GM04504 (cell line): ENCODE measurements around the gene MPRIP.

Experiments used
- DNase-seq: peaks from one replicate; pipeline ENCODE4 v3.0.0-alpha.2; 2012; ENCODE audit warnings: low read depth

Gene MPRIP

GRCh38 chr17:17107891-17108431 is 65.7 kb downstream of the MPRIP start:
- DNase-seq = no peak

DNA sequence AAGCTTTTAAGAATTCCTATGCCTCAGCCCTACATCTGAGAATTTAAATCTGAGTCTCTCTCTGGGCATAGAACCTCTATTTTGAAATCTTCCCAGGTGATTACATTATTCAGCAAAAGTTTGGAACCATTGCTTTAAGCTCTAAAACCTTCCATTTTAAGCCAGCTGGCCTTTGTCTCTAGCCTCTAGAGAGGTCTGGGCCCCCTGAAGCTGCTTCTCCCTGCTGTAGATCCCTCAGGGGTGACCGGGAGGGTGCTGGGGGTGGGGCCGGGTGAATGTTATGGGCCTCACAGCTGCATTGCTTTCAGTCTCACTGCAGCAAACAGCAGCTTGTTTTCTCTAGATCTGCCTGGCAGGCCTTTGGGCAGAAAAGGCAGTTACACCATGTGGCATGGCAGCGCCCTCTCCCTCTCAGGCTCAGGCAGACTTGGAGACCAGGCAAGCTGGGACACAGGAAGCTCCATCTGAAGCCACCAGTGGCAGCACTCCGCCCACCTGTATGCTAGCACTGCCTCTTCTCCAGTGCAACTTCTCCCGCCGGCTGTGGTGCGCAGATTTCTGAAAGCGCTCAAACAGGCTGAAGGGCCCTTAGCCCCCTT is 66.3 kb downstream of the MPRIP start:
- no peak for DNase-seq

- DNase-seq = no peak
Measured at GRCh38 chr17:17109256-17109655, 67.0 kb downstream of the MPRIP start.

DNA sequence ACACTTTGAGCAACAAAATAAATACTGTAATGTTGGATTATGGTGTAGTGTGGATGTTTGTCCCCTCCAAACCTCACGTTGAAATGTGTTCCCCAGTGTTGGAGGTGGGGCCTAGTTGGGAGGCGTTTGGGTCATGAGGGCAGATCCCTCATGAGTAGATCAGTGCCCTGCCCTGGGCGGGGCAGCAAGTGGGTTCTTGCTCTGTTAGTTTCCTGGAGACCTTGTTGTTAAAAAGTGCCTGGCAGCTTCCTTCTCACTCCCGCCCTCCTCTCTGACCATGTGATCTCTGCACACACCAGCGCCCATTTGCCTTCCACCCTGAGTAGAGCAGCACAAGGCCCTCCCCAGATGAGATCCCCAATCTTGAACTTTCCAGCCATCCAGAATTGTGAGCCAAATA is 67.7 kb downstream of the MPRIP start:
- no peak for DNase-seq

GRCh38 chr17:17110520-17110919 is 68.3 kb downstream of the MPRIP start:
- DNase-seq = no peak

DNA sequence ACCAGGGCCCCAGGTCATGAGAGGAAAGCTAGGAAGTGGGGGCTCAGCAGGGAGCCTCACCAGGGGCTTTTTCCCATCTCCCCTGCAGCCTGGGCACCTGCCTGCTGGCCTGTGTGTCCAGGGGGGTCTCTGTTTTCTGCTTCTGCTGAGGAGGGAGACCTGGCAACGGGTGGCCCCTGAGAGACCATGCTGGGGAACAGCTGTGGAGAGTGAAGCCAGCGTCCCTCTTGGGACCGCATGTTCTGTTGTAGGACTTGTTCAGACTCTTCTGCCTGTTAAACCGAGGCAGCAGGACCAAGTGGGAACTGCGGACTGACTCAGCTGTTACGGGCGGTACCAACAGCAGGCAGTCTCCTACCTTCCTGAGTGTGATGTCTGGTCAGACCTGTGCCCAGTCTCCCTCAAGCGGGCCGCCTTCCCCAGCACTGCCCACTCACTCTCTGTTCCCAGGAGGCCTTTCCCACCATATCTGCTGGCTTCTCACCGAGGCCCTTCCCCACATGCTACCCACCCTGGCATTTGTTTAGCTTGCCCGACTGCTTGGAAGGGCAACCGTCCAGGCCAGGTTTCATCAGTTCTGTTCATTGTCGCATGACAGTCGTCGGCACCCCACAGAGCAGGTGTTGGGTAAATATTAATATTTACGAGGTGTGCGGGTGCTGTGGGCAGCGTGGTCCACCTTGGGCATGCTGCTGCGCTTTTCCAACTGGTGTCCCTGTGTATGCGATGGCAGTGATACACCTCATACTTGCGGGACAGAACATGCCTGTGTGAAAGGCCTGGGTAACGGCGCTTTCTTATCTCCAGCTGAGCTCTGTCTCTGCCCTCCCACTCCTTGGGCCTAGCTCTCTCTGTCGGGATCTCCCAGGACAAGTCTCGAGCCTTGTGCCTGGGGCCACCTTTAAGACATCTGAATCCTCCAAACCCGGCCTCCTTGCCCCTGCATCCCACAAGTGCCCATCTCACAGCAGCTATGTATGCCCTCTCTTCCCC is 69.4 kb downstream of the MPRIP start:
- DNase-seq = no peak

DNA sequence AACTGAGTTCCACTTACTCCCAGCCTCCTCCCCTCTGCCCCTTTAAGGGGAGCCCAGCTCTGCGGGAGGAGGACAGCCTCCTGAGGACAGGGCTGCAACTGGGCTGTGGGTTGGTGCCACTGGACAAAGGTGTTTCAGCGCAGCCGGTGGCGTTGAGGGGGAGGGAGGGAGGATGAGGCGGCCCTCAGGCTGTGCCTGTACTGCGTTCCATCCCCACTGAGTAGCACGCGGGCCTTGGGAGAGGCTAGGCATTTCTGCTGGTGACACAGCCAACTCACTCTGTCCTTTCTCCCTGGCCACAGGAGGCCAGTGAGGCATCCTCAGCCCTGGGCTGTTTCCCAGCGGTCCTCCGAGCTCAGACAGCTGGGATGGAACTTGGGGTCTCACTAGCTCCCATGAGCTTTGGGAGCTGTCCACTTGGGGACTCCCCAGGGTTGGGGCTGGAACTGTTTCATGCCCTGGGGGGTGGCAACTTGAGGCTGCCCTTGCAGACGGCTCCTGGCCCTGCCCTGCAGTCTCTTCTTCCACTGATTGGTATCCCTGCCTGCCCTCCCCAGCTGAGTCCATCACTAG is 70.5 kb downstream of the MPRIP start:
- DNase-seq = no peak

DNA sequence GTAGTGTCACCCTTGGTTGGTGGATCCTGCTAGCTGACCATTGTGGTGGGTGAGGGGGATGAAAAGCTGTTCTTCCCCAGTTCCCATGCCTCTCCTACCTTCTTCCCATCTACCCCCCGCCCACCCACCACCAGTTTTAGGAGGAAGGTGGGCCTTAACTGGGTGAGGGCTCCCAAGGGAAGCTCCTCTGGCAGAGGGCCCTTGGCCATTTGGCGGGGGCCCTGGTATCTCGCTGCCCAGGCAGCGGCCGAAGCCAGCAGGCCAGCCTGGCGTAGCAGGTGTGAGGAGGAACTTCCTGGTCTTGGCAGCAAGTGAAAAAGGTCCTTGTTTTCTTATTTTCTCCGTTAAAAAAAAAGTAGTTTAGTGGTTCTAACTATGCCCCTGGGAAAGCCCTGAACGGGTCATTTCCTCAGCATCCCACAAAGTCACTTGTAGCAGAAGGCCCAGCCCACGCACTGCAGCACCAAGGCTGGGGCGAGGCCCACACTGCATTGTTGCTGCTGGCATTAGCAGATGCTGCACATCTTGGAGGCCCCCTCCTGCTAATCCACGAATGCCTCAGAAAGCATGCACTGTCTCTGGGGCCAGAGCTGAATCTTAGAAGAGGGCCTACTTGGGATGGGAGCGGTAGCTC is 72.5 kb downstream of the MPRIP start:
- no peak for DNase-seq

DNA sequence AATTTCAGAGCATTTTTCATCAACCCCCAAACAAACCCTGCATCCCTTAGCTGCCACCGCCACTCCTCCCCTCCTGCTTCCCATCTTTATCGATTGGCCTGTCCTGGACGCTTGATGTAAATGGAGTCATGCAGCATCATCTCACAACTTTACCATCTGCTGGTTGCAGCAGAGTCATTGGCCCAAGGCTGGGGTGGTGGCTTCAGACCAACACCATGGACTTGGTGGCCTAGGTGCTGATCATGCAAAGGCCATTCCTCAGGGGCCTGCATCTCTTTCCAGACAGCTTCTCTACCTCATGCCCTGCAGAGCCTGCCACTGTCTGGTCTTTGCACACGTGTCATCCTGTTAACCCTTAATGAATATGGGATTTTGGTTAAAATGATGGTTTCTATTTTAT is 73.4 kb downstream of the MPRIP start:
- DNase-seq = no peak

- no peak for DNase-seq
Measured at GRCh38 chr17:17116406-17116805, 74.1 kb downstream of the MPRIP start.

DNA sequence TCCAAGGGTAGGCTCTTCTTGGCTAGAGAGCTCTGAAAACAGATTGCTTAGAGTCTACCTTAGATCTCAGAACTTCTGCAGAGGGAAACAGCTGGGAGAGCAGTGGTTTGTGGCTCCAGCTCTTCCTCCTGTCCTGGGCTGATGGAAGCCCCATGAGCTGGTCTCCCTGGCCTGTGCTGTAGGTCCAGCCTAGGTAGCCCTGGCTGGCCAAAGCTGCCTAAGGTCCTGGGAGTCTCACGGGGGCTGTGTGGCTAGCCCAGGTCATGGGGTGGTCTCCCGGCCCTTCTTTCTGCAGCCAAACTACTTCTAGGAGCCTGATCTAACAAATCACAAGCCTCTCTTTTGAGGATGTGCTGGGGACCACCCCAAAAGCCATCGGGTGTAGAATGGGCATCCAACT is 75.7 kb downstream of the MPRIP start:
- no peak for DNase-seq

GRCh38 chr17:17118399-17118798 is 76.1 kb downstream of the MPRIP start:
- DNase-seq = no peak

DNA sequence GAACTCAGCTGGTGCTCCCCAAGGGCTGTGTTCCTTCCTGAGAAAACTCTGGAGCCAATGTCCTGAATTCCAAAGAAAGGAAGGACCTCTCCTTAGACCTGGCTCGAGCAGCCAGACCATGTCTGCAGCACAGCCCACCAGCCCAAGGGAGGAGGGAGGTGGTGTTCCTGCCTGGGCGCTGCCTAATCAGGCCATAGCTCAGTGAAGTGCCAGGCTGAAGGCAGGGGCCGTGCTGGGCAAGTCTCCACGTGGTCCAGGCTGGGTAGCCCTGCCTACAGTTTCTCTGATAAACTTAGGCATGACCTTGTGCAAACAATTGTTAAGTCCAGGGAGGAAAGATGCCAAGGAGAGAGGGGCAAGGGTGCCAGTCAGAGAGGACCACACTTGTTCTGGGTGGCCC is 76.8 kb downstream of the MPRIP start:
- DNase-seq = no peak

DNA sequence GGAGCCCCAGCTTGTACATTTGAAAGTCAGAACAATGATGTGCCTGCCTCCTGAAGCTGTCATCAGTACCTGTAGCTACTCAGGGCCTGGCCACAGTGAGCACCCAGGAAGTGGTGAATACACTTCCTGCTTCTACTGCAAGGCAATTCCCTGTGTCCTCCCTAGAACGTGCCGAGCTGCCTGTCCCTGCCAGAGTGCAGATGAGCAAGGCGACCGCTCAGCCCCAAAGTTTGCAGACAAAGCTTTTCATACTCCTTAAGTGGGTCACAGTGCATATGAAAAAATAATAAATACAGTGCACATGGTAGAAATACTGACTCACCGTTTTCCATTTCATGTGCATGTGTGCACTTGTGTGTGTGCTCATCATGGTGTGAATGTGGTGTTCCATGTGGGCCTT is 77.3 kb downstream of the MPRIP start:
- no peak for DNase-seq

GRCh38 chr17:17120294-17120693 is 78.0 kb downstream of the MPRIP start:
- no peak for DNase-seq

GRCh38 chr17:17120701-17121100 is 78.4 kb downstream of the MPRIP start:
- DNase-seq = no peak

DNA sequence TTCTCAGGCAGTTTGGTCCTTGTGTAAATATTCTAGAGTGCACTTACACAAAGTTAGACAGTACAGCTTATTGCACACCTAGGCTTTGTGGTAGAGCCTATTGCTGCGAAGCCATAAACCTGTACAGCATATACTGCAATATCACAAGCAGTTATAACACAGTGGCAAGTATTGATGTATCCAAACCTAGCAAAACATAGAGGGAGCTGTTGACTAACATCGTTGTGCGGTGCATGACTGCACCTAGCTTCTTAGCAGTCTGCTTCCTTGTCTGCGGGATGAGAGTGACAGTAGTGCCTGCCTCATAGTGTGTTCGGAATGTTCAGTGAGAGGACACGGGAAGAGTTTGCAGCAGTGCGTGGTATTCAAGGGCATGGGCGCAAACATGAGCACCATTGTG is 78.9 kb downstream of the MPRIP start:
- DNase-seq = no peak

DNA sequence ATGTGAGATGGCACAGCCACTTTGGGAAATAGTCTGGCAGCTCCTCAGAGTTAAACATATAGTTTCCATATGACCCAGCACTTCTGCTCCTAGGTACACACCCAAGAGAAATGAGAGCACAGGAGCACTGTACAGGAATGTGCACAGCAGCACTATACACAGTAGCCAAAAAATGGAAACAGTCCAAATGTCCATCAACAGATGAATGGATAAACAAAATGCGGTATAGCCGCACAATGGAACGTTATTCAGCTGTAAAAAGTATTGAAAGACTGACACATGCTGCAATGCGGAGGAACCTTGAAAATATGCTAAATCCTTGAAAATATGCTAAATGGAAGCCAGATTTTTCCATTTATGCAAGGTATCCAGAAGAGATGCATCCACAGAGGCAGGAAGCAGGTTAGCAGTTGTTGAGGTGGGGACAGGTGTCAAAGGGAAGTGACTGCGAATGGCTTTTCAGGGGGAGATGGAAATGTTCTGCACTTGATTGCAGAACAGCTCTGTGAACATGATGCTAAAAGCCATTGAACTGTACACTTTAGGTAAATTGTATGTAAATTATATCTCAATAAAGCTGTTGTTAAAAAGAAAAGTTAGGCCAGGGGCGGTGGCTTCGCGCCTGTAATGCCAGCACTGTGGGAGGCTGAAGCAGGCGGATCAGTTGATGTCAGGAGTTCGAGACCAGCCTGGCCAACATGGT is 80.7 kb downstream of the MPRIP start:
- no peak for DNase-seq

DNA sequence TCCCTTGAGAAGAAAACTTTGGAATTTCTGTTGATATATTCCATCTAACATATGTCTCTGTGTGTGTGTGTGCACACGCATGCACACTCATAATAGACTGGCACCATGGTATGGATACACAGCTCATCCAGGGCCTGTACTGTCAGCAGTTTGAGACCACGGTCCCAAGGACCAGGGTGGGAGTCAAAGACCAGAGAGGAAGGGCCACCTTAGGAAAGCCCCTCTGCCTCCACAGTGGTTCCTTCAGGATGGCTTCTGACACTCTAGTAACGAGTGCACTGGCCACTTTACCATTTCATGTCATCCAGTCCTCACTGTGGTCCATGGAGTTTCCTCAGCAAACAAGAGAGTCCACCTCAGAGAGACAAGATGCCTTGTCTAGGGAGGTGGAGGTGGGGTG is 82.1 kb downstream of the MPRIP start:
- DNase-seq = no peak

DNA sequence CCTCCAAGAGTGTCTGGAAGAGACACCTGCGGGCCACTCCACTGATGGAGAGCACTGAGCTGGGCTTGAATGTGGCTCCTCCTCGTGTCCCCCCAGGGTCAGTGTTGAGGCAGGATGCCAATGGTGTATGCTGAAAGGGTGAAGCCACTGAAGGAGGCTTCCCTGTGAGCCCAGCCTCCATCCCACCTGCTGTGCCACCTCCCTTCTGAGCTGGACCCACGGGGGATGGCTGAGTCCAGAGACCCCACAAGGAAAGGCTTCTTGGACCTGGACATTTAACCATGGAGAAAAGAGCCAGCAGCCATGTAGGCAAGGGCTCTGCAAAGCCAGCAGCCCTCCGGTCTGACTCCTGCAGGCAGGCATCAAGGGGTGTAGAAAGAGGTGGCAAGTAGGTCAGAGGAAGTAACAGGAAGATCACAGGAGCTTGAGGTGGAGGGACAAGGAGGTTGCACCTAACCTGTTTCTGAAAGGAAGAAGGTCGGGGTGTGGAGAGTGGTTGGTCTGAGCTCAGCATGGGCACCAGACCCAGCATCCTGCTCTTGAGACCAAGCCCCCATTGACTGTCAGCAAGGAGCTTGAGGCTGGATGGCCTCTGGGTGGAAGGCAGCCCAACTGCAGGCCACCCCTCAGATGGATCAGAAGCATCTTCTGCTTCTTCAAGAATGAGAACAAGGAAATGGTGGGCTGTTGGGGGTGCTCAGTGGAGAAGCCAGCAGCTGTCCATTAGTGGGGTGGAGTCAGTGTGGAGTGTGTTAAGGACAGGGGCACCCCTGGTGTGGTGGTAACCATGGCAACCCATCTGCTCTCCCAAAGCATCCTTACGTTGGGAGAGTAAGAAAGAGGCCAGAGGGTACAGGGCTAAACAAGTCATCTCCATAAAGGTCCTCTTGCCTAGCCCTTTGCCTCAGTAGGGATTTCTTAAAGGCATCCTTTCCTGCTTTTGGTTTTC is 83.2 kb downstream of the MPRIP start:
- DNase-seq = no peak
